Astrocyte (in vitro differentiated cells and primary cell): ENCODE data around the gene BACH2.

ENCODE experiments used
- CTCF ChIP-seq: IDR thresholded peaks from 2 replicates; pipeline ENCODE4 v1.5.1; 2011; ENCODE audit warnings: low read depth, mild to moderate bottlenecking, inconsistent platforms, low read length, moderate library complexity; ENCODE audit not compliant: insufficient read depth
- EZH2 ChIP-seq: IDR thresholded peaks from 2 replicates; pipeline ENCODE4 v1.6.1; 2012; ENCODE audit warnings: mild to moderate bottlenecking, low read length, inconsistent platforms; ENCODE audit not compliant: insufficient read depth

DNA sequence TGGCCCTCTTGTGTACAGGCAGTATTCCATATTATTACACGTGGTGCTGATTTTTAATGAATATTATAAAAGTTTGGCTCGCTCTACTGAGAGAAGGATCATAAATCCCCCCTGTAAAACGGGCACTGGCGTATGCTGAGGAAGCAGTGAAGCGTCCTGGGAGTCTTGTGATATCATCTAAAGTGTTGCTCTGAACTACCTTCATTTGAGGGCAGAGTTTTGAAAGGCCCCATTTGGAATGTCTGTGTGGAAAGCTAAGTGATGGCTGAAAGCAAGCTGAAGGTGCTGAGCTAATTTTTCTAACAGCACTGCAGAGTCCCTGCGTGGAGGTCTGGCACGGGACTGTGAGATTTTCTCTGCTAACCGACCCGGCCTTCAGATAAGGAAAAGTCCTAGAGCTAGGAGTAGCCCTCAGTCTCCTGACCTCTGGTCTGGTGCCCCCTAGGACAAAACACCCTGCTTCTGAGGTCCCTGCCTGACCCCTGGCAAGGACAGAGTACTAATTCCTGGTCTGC, 1.3 kb upstream of the BACH2 start:
- TF ChIP-seq CTCF (no peak), EZH2 (no peak)
